ENCODE measurements around the gene GNB1L. TPM values are rescaled to one million over a fixed set of nuclear protein-coding genes. Genes with fewer than 3 reads are reported as not detected.

GNB1L gene
- total RNA-seq, 2 donors from 2014 or later, result 2.6 to 4.7 TPM

- no peak for TF ChIP-seq CTCF (IDR thresholded peaks at IDR 0.05)
- Histone ChIP-seq H3K27ac (no peak overlapping the region), H3K4me1 (peaks cover 0 to 11% of the 10 kb centered on the region in 2 donors), H3K4me3 (no peak overlapping the region), H3K27me3 (no peaks in the 10 kb centered on the region), H3K9me3 (no peaks in the 10 kb centered on the region), H3K36me3 (no peaks in the 10 kb centered on the region)
- no peak for DNase-seq (ENCODE audit: low spot score)
Observed at GRCh38 chr22:19798891-19799293, 55.8 kb downstream of the GNB1L start.

- no peak overlapping the region for H3K4me3 ChIP-seq
- TF ChIP-seq CTCF (IDR thresholded peaks at IDR 0.05), result no peak
- DNase-seq (ENCODE audit: low spot score), result no peak
- no peak overlapping the region for H3K27ac ChIP-seq
- peaks cover 0 to 11% of the 10 kb centered on the region in 2 donors for H3K4me1 ChIP-seq
- H3K9me3 ChIP-seq, result peaks cover 0 to 4% of the 10 kb centered on the region in 2 donors
- no peaks in the 10 kb centered on the region for H3K27me3 ChIP-seq
- H3K36me3 ChIP-seq, result no peaks in the 10 kb centered on the region
Observed at GRCh38 chr22:19798003-19798665, 56.5 kb downstream of the GNB1L start.

GRCh38 chr22:19797086-19798002 is 57.3 kb downstream of the GNB1L start:
- no peak for DNase-seq (ENCODE audit: low spot score)
- no peaks in the 10 kb centered on the region for H3K27me3 ChIP-seq
- H3K27ac ChIP-seq, result no peak overlapping the region
- TF ChIP-seq CTCF (IDR thresholded peaks at IDR 0.05), result no peak
- no peak overlapping the region for H3K4me3 ChIP-seq
- H3K36me3 ChIP-seq, result no peaks in the 10 kb centered on the region
- H3K9me3 ChIP-seq, result peaks cover 0 to 6% of the 10 kb centered on the region in 2 donors
- peaks cover 0 to 11% of the 10 kb centered on the region in 2 donors for H3K4me1 ChIP-seq

GRCh38 chr22:19796160-19796559 is 58.5 kb downstream of the GNB1L start:
- no peak for TF ChIP-seq CTCF (IDR thresholded peaks at IDR 0.05)
- H3K9me3 ChIP-seq, result peaks cover 0 to 16% of the 10 kb centered on the region in 2 donors
- DNase-seq (ENCODE audit: low spot score), result no peak

GRCh38 chr22:19795617-19796008 is 59.1 kb downstream of the GNB1L start:
- DNase-seq (ENCODE audit: low spot score), result no peak
- peaks cover 0 to 16% of the 10 kb centered on the region in 2 donors for H3K9me3 ChIP-seq
- H3K27me3 ChIP-seq, result no peaks in the 10 kb centered on the region
- peaks cover 0 to 11% of the 10 kb centered on the region in 2 donors for H3K4me1 ChIP-seq
- no peaks in the 10 kb centered on the region for H3K36me3 ChIP-seq
- no peak overlapping the region for H3K4me3 ChIP-seq
- no peak overlapping the region for H3K27ac ChIP-seq
- no peak for TF ChIP-seq CTCF (IDR thresholded peaks at IDR 0.05)

More at GRCh38 chr22:19796160-19796559, 58.5 kb downstream of the GNB1L start:
- Histone ChIP-seq H3K4me3 (no peak overlapping the region), H3K4me1 (peaks cover 0 to 11% of the 10 kb centered on the region in 2 donors), H3K27me3 (no peaks in the 10 kb centered on the region), H3K27ac (no peak overlapping the region), H3K36me3 (no peaks in the 10 kb centered on the region)

All from right atrium auricular region (tissue), 2 donors.